Suprapubic skin (tissue), 3 donors: ENCODE data around the gene GNAL.

Experiments
- CTCF ChIP-seq, 2 donors: fragments of 200-600 bp in 1 of 2; fragments of 450-650 bp in 1 of 2; sonication (generic) in 1 of 2; IDR thresholded peaks; one replicate each; pipeline ENCODE4 v1.5.1; 2016 to 2019; ENCODE audit warnings: antibody characterized with exemption in 2 of 2, mild to moderate bottlenecking in 1 of 2, moderate library complexity in 1 of 2
- EP300 ChIP-seq: sonication (generic); formaldehyde crosslinking; IDR thresholded peaks from one replicate; pipeline ENCODE4 v1.6.1; 2017; ENCODE audit warnings: antibody characterized with exemption

- no peak for TF ChIP-seq CTCF (IDR thresholded peaks at IDR 0.05)
- TF ChIP-seq EP300, result no peak
Measured at GRCh38 chr18:11791131-11791530, 102.1 kb downstream of the GNAL start.
